SK-N-MC (cell line): ENCODE data around the gene HCN3.

Source experiments
- EZH2 ChIP-seq: fragments of 200-600 bp; sonication (generic); IDR thresholded peaks from one replicate; pipeline ENCODE4 v1.6.1; 2017; ENCODE audit warnings: antibody characterized with exemption
- FOXP2 ChIP-seq: optimal IDR thresholded peaks from 2 replicates; pipeline ENCODE3; 2011; ENCODE audit warnings: mild to moderate bottlenecking, moderate library complexity; ENCODE audit not compliant: insufficient read depth; ENCODE audit errors: extremely low read length, control extremely low read depth
- POLR2AphosphoS5 ChIP-seq: IDR thresholded peaks from 2 replicates; pipeline ENCODE4 v1.6.1; 2012; ENCODE audit warnings: mild to moderate bottlenecking, low read depth, low read length, borderline replicate concordance

GRCh38 chr1:155255243-155256007 lies 21.8 kb upstream of the HCN3 start, which contains the start of gene ENTREP3:
- TF ChIP-seq EZH2 (no peak), POLR2AphosphoS5 (peak; percentile 88), FOXP2 (no peak)
